Stomach (tissue), 9 donors: ENCODE results near the gene PRKN. TPM values are rescaled to one million over a fixed set of nuclear protein-coding genes. Genes with fewer than 3 reads are reported as not detected.

Experiments
- DNase-seq, 2 donors: peaks; one replicate each; pipeline versions ENCODE4 v3.0.0 to v3.0.0-alpha.2; 2013 to 2019
- H3K27ac ChIP-seq, 5 donors: fragments of 200-600 bp in 4 of 5; sonication (generic) in 4 of 5; one replicate each; pipeline ENCODE4 v1.5.1; 2013 to 2019; ENCODE audit warnings: mild to moderate bottlenecking in 1 of 5, moderate library complexity in 1 of 5
- H3K27me3 ChIP-seq, 3 donors: fragments of 200-600 bp; sonication (generic); one replicate each; pipeline ENCODE4 v1.5.1; 2017 to 2019; ENCODE audit warnings: mixed run types in 1 of 3
- H3K36me3 ChIP-seq, 4 donors: fragments of 200-600 bp; sonication (generic); 1 replicate in 3 of 4; 2 replicates in 1 of 4; pipeline ENCODE4 v1.5.1; 2016 to 2019
- H3K4me1 ChIP-seq, 4 donors: fragments of 200-600 bp; sonication (generic); one replicate each; pipeline ENCODE4 v1.5.1; 2016 to 2019
- H3K4me3 ChIP-seq, 4 donors: fragments of 200-600 bp; sonication (generic) in 3 of 4; one replicate each; pipeline ENCODE4 v1.5.1; 2016 to 2019; ENCODE audit warnings: mild to moderate bottlenecking in 1 of 4
- H3K9me3 ChIP-seq, 4 donors: fragments of 200-600 bp; sonication (generic); one replicate each; pipeline ENCODE4 v1.5.1; 2016 to 2019
- CTCF ChIP-seq, 7 experiments: fragments of 450-650 bp in 4 of 7; fragments of 200-600 bp in 3 of 7; sonication (generic) in 3 of 7; IDR thresholded peaks; one replicate each; pipeline ENCODE4 v1.5.1; 2016 to 2019; ENCODE audit warnings: antibody characterized with exemption in 7 of 7, control low read depth in 2 of 7, mild to moderate bottlenecking in 1 of 7
- EP300 ChIP-seq: sonication (generic); formaldehyde crosslinking; IDR thresholded peaks from one replicate; pipeline ENCODE4 v1.6.1; 2017; ENCODE audit warnings: antibody characterized with exemption
- POLR2A ChIP-seq, 4 donors: fragments of 450-650 bp; IDR thresholded peaks; one replicate each; pipeline ENCODE4 v1.6.1; 2016; ENCODE audit warnings: antibody characterized with exemption in 4 of 4, control low read depth in 2 of 4, mild to moderate bottlenecking in 1 of 4, moderate library complexity in 1 of 4
- POLR2AphosphoS5 ChIP-seq, 3 donors: sonication (generic); formaldehyde crosslinking; IDR thresholded peaks; one replicate each; pipeline ENCODE4 v1.6.1; 2016; ENCODE audit warnings: antibody characterized with exemption in 3 of 3
- WGBS, 5 donors: extraction: QIAGEN DNeasy Blood & Tissue Kit in 3 of 5; methylation state at CpG; one replicate each; pipeline versions ENCODE4 v1.1.5 to v1.1.7; 2013 to 2018; 5-methylcytosine and 5-hydroxymethylcytosine counted together
- intact Hi-C: fragments of 100-400 bp; cut with DNase I; formaldehyde crosslinking; loops from one replicate; pipeline ENCODE4 v1.15.1; 2023; ENCODE audit warnings: low total_unique reads
- polyA plus RNA-seq, 3 donors: library from polyadenylated mRNA; stranded (reverse); fragments of 200-250 nt; gene quantifications; one replicate each; pipeline ENCODE4 v1.2.3, GENCODE V29; 2013
- total RNA-seq, 5 donors: library from RNA; depleted of rRNA; stranded (reverse); fragments of >200 nt; gene quantifications; one replicate each; pipeline versions ENCODE4 v1.1.0 to v1.2.3, GENCODE V29; 2014 to 2016
- donor health status: healthy with polysubstance abuse.
- donor health status: Bipolar disorder and iron deficiency.
- donor health status: healthy.

The PRKN gene
- total and polyA plus RNA-seq, 8 donors: 0.68 to 19.8 (median 9.5) TPM

- intact Hi-C loops: no loop called here
- H3K4me3 ChIP-seq: no peak overlapping the region
- H3K9me3 ChIP-seq: no peaks in the 10 kb centered on the region
- no peak overlapping the region for H3K27ac ChIP-seq
- 88 to 92% (median 92%) methylated on average over 4 of the region's 4 CpGs for WGBS, 5 donors
- H3K27me3 ChIP-seq: no peaks in the 10 kb centered on the region
- H3K36me3 ChIP-seq: no peaks in the 10 kb centered on the region
- no peak for DNase-seq
- H3K4me1 ChIP-seq: peaks cover 0 to 14% (median 8%) of the 10 kb centered on the region in 4 donors
- TF ChIP-seq EP300: no peak
- TF ChIP-seq CTCF (IDR thresholded peaks at IDR 0.05): no peak
- TF ChIP-seq POLR2AphosphoS5 (IDR thresholded peaks at IDR 0.05): no peak
- no peak for TF ChIP-seq POLR2A (IDR thresholded peaks at IDR 0.05)
These were observed 23.6 kb downstream of the PRKN start for GRCh38 chr6:162704001-162704400.

- Histone ChIP-seq H3K36me3 (no peaks in the 10 kb centered on the region), H3K4me3 (no peak overlapping the region), H3K27ac (no peak overlapping the region), H3K9me3 (no peaks in the 10 kb centered on the region), H3K4me1 (peaks cover 0 to 14% (median 8%) of the 10 kb centered on the region in 4 donors), H3K27me3 (no peaks in the 10 kb centered on the region)
- no peak for DNase-seq
- intact Hi-C loops: no loop called here
- WGBS, 5 donors: 52 to 59% (median 57%) methylated on average over 2 of the region's 2 CpGs
- TF ChIP-seq POLR2AphosphoS5 (IDR thresholded peaks at IDR 0.05) (no peak), POLR2A (IDR thresholded peaks at IDR 0.05) (no peak), EP300 (no peak), CTCF (IDR thresholded peaks at IDR 0.05) (no peak)
These were observed 25.1 kb downstream of the PRKN start for GRCh38 chr6:162702446-162702845.

GRCh38 chr6:162701551-162701950 is 26.0 kb downstream of the PRKN start:
- Histone ChIP-seq H3K36me3 (no peaks in the 10 kb centered on the region), H3K27me3 (no peaks in the 10 kb centered on the region), H3K9me3 (no peaks in the 10 kb centered on the region), H3K4me1 (peaks cover 0 to 13% (median 8%) of the 10 kb centered on the region in 4 donors), H3K4me3 (no peak overlapping the region), H3K27ac (no peak overlapping the region)
- intact Hi-C loops: no loop called here
- TF ChIP-seq CTCF (IDR thresholded peaks at IDR 0.05): no peak
- no peak for TF ChIP-seq EP300
- TF ChIP-seq POLR2A (IDR thresholded peaks at IDR 0.05): no peak
- no peak for TF ChIP-seq POLR2AphosphoS5 (IDR thresholded peaks at IDR 0.05)
- 76 to 93% (median 86%) methylated on average over 1 of the region's 1 CpG for WGBS, 5 donors
- DNase-seq: no peak

- Histone ChIP-seq H3K27ac (no peak overlapping the region), H3K4me3 (no peak overlapping the region), H3K9me3 (no peaks in the 10 kb centered on the region), H3K27me3 (no peaks in the 10 kb centered on the region), H3K36me3 (no peaks in the 10 kb centered on the region), H3K4me1 (peaks cover 0 to 9% (median 3%) of the 10 kb centered on the region in 4 donors)
- no peak for DNase-seq
- no peak for TF ChIP-seq EP300
- intact Hi-C loops: no loop called here
- 78 to 86% (median 83%) methylated on average over 3 of the region's 3 CpGs for WGBS, 5 donors
These were observed 26.6 kb downstream of the PRKN start for GRCh38 chr6:162700966-162701365.

DNA sequence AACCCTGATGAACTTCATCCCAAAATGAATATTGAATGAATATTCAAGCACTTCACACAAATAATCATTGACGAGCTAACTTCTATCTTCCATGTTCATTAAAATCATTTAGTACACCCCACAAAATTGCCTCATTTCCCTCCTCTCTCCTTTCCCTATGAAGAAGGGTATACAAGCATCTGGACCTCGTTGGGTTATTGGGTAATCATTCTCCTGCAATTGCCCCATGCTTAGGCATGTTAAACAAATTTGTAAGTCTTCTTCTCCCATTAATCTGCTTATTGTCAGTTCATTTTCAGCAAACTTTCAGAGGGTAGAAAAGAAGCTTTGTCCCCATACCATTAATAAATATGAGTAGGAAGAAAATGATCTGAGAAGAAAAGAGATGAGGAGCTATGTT is 27.6 kb downstream of the PRKN start:
- H3K27me3 ChIP-seq: no peaks in the 10 kb centered on the region
- H3K9me3 ChIP-seq: no peaks in the 10 kb centered on the region
- no peak overlapping the region for H3K4me3 ChIP-seq
- H3K36me3 ChIP-seq: no peaks in the 10 kb centered on the region
- H3K27ac ChIP-seq: no peak overlapping the region
- 74 to 84% (median 80%) methylated on average over 2 of the region's 2 CpGs for WGBS, 5 donors
- intact Hi-C loops: no loop called here
- no peak for DNase-seq
- TF ChIP-seq POLR2AphosphoS5 (IDR thresholded peaks at IDR 0.05): no peak
- no peak for TF ChIP-seq EP300
- TF ChIP-seq CTCF (IDR thresholded peaks at IDR 0.05): no peak
- no peaks in the 10 kb centered on the region for H3K4me1 ChIP-seq
